AG10803 (cell line): ENCODE measurements around the gene C14orf119.
A peak's percentile ranks its signal among the peaks of the same experiment; 100 is the strongest.

Experiments
- DNase-seq: peaks from one replicate; pipeline ENCODE4 v3.0.0; 2010; ENCODE audit warnings: low read depth
- H3K4me3 ChIP-seq: 2 replicates; pipeline ENCODE4 v1.5.1; 2011; ENCODE audit warnings: mild to moderate bottlenecking, low read length, control low read depth
- TF ChIP-seq, protein P1 (sequence below): conservative IDR thresholded peaks from 2 replicates; pipeline ENCODE4 v1.5.1; 2011; ENCODE audit warnings: mild to moderate bottlenecking, low read length, control low read depth, inconsistent platforms

Gene C14orf119

DNA sequence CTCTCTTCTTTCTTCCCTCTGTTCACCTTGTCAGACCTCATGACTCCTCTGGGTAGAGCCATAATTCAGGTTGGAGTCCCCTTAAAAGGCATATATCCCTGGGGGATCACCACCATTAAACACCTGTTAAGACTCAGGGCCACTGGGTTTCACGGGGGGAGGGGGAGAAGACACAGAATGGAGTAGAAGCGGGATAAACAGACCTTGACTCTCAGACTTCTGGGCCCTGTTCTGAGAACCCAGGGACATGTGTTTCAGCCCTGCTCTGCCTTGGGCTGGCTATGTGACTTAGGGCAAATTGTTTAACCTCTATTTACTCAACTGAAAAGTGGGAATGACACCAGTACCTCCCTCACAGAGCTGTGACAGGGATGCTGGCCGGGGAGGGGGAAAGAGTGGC, 42.6 kb upstream of the C14orf119 start:
- DNase-seq, result no peak
- TF ChIP-seq, protein P1, sequence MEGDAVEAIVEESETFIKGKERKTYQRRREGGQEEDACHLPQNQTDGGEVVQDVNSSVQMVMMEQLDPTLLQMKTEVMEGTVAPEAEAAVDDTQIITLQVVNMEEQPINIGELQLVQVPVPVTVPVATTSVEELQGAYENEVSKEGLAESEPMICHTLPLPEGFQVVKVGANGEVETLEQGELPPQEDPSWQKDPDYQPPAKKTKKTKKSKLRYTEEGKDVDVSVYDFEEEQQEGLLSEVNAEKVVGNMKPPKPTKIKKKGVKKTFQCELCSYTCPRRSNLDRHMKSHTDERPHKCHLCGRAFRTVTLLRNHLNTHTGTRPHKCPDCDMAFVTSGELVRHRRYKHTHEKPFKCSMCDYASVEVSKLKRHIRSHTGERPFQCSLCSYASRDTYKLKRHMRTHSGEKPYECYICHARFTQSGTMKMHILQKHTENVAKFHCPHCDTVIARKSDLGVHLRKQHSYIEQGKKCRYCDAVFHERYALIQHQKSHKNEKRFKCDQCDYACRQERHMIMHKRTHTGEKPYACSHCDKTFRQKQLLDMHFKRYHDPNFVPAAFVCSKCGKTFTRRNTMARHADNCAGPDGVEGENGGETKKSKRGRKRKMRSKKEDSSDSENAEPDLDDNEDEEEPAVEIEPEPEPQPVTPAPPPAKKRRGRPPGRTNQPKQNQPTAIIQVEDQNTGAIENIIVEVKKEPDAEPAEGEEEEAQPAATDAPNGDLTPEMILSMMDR, result no peak
- no peak overlapping the region for H3K4me3 ChIP-seq

DNA sequence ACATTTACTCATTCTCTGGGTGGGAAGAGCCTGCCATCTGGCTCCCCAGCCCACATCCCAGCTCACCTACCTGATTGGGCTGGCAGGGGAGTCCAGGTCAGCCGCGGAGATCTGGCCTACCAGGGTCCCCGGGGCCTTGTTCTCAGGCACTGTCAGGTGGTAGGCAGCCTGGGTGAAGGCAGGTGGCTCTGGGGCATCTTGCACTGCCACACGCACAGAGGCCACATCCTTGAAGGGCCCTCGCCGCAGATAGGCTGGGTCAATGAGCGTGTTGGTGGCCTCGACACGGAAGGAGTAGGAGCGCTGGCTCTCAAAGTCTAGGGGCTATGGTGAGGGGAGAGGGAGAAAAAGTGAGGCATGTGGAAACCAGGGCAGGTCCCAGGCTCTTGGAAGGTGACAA, 41.9 kb upstream of the C14orf119 start:
- TF ChIP-seq, protein P1, result no peak
- no peak overlapping the region for H3K4me3 ChIP-seq
- no peak for DNase-seq

DNA sequence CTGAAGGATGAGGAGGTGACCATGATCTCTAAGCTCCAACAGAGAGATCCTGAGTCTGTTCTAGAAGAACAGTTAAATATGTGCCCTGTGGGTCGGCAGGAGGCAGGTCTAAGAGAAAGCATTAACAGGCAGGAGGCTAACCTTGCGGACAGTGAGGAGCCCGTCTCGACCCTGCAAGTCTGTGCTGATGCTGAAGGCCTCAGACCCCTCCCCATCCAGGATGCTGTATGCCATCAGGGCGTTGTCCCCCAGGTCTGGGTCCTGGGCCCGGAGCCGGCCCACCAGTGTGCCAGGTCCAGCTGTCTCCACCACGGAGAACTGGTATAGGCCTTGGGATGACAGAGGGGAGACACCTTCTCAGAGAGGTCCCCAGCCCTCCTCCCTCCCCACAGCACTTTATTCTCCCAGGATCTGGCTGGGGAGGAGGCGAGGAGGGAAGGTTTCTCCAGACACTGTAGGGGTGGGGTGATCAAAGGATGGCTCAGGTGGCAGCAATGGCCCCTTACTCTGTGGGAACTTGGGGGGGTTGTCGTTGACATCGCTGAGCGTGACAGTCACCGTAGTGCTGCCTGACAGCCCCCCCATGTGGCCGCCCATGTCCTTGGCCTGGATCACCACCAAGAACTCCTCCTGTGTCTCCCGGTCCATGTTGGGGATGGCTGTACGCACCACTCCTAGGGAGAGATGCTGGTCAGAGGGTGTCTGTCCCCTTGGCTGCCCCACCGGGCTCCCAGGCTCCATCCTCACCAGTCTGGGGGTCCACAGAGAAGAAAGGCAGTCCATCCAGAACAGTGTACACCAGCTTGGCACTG, 41.1 kb upstream of the C14orf119 start:
- TF ChIP-seq, protein P1, result peak; percentile 10
- H3K4me3 ChIP-seq, result no peak overlapping the region
- no peak for DNase-seq

DNA sequence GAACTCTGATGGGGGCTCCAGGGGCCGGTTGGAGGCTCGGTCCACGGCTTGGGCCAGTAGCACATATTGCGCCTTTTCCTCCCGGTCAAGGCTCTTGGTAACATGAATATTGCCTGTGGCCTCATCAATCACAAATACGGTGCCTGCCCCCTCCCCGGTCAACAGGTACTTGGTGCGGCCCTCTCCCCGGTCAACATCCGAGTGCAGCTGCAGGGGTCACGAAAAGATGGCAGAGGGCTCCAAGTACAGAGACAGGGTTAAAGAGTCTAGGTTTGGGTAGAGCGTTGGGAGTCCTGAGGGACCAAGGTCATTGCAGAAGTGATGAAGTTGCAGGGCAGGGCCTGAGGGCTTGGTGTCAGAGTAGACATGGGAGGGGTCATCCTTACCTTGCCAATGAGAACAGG, 40.2 kb upstream of the C14orf119 start:
- TF ChIP-seq, protein P1, result no peak
- no peak overlapping the region for H3K4me3 ChIP-seq
- no peak for DNase-seq

DNA sequence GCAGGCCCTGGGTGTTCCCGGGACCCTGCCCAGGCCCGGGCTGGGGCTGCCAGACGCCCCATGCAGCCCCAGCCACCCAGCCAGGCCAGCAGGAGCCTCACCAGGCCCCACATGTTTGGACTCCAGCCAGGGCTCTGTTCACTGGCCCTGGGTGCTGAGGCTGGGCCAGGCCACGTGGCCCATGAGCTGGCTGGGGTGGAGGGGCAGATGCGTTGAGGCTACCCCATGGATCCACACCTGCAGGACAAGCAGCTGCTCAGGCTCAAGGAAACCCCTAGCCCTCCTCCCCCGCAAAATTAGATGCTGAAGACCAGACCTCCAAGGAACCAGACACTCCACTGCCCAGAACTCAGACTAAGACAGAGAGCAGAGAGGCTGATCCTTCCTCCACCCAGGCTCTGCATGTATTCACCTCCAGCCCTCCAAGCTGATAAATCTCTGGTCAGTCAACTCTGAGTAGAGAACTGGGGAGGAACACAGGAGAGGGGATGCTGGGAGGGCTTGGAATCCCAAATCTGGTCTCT, 39.6 kb upstream of the C14orf119 start:
- peak; percentile 47 for DNase-seq
- H3K4me3 ChIP-seq, result no peak overlapping the region

DNA sequence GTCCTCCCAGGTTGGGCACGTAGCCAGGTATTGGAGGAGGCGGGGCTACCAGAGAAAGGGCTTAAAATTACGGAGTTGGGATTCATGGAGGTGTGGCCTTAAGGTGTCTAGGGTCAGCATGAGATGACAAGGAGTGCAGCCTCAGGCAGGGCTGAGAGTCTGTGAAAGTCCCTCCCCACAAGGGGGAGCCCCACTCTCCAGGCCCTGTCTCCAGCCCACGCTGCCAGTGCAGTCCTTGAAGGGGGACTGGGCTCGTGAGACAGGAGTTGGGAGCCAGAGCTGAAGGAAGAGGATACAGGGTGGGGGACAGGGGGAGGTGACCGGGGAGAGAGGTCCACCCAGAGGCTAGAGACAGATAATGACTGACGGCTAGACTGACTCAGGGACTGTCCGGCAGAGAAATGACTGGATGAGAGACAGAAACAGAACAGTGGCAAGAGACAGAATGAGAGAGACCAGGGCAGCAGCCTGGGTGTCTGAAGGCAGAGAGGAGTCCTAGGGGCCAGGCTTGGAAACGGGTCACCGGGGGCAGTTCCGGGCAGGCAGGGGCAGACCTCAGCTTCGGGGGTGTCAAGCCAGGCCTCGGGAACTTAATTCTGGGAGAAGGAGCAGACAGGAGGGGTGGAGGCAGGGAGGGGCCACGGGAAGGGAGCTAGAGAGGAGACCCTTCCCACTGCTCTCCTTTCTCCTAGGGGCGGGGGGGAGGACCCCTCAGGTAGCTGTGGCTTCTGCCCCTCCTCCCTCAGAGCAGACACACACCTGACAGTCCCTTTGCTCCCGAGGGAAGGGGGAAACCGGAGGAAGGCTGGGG, 39.0 kb upstream of the C14orf119 start:
- DNase-seq, result peak; percentile 63
- H3K4me3 ChIP-seq, result peak overlapping the region; percentile 62
- TF ChIP-seq, protein P1, result peak; percentile 77

More for the DNA sequence above, 39.6 kb upstream of the C14orf119 start:
- TF ChIP-seq, protein P1, result no peak
